Peyer's patch (tissue), 4 donors: ENCODE data around the gene MC4R.

Experiments
- POLR2A ChIP-seq, 2 donors: fragments of 450-650 bp; IDR thresholded peaks; one replicate each; pipeline ENCODE4 v1.5.1; 2017; ENCODE audit warnings: antibody characterized with exemption in 2 of 2, mild to moderate bottlenecking in 2 of 2, moderate library complexity in 2 of 2
- TF ChIP-seq, protein P1 (sequence below), 6 experiments: fragments of 450-650 bp in 4 of 6; fragments of 200-600 bp in 2 of 6; sonication (generic) in 1 of 6; IDR thresholded peaks; one replicate each; pipeline ENCODE4 v1.5.1; 2017 to 2019; ENCODE audit warnings: antibody characterized with exemption in 6 of 6, mild to moderate bottlenecking in 3 of 6, moderate library complexity in 1 of 6

- TF ChIP-seq POLR2A (IDR thresholded peaks at IDR 0.05) = no peak
- TF ChIP-seq, protein P1, sequence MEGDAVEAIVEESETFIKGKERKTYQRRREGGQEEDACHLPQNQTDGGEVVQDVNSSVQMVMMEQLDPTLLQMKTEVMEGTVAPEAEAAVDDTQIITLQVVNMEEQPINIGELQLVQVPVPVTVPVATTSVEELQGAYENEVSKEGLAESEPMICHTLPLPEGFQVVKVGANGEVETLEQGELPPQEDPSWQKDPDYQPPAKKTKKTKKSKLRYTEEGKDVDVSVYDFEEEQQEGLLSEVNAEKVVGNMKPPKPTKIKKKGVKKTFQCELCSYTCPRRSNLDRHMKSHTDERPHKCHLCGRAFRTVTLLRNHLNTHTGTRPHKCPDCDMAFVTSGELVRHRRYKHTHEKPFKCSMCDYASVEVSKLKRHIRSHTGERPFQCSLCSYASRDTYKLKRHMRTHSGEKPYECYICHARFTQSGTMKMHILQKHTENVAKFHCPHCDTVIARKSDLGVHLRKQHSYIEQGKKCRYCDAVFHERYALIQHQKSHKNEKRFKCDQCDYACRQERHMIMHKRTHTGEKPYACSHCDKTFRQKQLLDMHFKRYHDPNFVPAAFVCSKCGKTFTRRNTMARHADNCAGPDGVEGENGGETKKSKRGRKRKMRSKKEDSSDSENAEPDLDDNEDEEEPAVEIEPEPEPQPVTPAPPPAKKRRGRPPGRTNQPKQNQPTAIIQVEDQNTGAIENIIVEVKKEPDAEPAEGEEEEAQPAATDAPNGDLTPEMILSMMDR (IDR thresholded peaks at IDR 0.05) = no peak
Measured at GRCh38 chr18:60347526-60348045, 25.0 kb downstream of the MC4R start.
